ENCODE data around the gene HDAC2.

DNA sequence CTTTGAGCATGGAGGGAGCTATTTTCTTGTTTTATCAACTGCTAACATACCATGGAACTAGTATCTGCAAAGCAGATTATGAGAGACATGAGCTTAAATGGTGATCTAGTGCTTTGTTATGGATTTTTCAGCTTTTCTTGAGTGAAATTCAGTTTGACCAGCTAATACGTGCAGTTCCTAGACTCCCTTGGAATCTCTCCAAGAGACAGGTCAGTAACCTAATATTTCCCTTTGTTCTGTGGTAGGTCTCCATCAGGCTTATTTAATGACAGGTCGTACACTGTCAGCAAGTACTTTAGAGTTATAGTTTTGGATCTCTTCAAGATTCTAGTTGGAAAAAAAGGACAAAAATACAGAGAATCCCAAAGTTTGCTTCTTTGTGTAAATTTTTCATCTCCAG lies 43.9 kb downstream of the HDAC2 start:
- TF ChIP-seq, protein P1, sequence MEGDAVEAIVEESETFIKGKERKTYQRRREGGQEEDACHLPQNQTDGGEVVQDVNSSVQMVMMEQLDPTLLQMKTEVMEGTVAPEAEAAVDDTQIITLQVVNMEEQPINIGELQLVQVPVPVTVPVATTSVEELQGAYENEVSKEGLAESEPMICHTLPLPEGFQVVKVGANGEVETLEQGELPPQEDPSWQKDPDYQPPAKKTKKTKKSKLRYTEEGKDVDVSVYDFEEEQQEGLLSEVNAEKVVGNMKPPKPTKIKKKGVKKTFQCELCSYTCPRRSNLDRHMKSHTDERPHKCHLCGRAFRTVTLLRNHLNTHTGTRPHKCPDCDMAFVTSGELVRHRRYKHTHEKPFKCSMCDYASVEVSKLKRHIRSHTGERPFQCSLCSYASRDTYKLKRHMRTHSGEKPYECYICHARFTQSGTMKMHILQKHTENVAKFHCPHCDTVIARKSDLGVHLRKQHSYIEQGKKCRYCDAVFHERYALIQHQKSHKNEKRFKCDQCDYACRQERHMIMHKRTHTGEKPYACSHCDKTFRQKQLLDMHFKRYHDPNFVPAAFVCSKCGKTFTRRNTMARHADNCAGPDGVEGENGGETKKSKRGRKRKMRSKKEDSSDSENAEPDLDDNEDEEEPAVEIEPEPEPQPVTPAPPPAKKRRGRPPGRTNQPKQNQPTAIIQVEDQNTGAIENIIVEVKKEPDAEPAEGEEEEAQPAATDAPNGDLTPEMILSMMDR (IDR thresholded peaks at IDR 0.05) = no peak
- TF ChIP-seq EZH2 (IDR thresholded peaks at IDR 0.05; ENCODE audit: borderline replicate concordance, insufficient read depth, low read depth, low read length, poor library complexity, severe bottlenecking) = no peak
